GM10847 (cell line): Measurements from ENCODE around the gene HJV.

Experiments used
- POLR2A ChIP-seq: IDR thresholded peaks from 2 replicates; pipeline ENCODE4 v1.6.1; 2011; ENCODE audit not compliant: insufficient read length; ENCODE audit errors: extremely low read depth

Gene HJV

DNA sequence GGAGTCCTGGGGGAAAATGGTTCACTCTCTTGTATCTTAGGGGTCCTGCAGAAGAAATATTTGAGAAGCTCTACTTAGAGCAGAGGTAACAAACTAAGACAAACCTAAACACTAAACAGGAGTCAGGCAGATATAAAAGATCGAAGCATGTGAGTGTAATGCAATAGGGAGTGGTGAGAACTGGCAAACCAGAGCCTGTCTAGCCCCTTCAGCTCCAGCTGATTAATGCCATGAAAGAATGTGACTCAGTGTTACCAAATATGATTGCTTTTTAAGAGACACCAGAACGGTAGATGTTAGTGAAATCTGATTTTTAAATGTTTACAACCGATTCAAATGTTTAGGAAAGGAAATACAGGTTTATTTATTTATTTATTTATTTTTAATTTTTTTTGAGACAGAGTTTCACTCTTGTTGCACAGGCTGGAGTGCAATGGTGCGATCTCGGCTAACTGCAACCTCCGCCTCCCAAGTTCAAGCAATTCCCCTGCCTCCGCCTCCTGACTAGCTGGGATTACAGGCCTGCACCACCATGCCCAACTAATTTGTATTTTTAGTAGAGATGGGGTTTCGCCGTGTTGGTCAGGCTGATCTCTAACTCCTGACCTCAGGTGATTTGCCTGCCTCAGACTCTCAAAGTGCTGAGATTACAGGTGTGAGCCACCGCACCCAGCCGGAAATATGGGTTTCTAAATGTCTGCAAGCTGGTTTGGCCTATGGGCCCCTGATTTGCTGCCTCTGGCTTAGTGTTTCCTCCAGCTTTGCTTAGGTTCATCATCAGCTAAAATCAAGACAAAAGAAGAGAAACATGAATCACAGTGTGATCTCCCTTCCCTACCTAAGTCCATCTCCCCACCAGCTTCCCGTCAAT lies 37.3 kb downstream of the HJV start:
- TF ChIP-seq POLR2A = no peak

DNA sequence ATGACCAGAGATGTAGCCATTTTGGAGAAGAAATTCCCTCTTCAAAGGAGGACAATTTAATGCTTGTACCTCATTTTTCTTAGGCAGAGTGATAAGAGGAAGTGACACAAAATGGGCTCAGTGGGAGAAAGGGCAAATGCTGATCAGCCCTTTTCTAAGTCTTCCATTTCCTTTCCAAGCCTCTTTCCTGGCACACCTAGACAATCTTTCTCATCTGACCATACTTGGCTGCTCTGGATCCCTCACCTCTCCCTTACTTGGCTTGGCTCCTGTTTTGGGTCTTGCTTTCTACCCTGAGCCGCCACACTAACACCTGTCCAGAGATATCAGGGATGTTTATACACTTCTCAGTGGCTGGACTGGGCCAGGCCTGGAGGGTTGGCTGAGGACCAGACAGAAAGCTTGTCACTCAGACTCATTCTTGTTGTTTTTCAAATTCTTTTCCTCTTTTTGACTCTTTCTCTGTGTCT lies 38.3 kb downstream of the HJV start:
- TF ChIP-seq POLR2A = no peak

DNA sequence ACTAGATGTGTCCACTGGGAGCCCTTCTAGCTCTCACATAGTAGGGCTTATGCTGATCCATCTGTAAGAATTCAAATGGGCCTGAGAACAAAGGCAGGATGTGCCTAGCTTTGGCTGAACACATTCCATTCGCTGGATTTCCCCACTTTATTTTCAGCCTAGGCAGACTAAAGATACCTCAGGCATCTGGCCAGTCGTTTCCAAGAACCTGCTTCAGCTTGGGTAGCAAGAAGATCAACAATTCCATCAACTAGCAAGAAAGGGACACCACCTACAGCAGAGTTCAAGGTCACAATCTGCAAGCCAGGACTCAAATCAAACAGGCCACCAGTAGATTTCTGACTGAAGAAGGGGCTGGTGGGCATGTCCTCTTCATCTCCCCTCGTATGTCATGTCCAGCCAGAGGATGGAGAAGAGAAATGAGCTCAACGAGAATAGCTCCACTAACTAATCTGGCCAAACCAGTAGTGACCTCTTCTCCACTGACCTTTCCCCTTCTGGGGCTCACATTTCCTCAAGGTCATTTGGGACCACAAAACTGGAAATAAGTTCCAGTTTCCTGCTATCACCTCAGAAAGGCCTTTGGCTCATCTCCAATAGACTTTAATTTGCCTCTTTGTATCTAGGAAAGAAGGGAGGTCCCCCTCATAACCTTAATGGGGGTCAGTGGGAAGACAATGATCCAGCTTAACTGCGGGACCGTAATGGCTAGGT lies 39.4 kb downstream of the HJV start:
- TF ChIP-seq POLR2A = no peak

DNA sequence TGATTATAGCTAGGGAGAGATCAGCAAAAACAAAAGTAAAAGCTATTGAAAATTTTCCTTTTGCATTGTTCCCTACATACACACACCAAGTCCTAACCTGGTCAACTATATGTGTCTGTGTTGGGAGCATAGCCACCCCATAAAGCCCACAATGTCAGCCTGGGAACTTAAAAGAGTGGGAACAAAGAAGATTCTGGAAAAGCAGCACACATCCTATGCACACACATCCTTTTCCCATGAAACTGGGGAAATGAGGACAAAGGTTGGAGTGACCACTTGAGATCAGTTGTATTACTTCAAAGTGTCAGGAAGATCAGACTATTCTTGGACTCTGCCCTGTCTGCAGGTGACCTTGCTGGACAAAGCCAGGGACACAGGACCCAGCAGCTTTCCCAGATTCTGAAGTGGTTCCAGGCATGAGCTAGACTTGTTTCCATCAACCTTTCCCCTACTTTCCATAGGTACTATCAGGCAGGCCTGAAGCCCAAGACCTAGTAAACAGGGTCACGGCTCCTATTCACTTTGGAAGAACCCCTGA lies 41.0 kb downstream of the HJV start:
- no peak for TF ChIP-seq POLR2A

DNA sequence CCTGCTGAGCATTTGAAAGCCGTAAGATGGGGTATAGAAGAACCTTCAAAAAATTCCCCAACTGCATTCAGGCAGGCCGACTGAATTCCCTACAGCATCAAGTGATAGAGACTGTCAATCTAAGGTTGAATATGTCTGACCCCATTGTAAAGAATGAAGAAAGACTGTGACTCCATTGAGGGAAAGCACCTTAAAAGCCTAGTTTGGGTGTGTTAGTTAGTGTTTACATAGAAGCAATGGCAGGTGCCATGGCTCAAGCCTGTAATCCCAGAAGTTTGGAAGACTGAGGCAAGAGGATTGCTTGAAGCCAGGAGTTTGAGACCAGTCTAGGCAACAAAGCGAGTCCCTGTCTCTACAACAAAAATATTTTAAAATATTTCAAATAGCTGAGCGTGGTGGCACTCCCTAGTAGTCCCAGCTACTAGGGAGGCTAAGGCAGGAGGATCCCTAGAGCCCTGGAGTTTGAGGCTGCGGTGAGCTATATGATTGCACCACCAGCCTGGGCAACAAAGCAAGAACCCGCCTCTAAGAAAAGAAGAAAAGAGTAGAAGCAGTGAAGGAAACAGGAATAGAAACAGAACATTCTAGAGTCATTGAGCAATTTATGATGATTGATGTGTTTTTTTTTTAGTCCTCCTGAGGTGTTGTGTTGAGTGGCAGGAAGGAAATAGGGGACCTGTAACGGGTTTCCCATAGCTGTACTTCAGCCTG lies 41.6 kb downstream of the HJV start:
- TF ChIP-seq POLR2A = no peak

DNA sequence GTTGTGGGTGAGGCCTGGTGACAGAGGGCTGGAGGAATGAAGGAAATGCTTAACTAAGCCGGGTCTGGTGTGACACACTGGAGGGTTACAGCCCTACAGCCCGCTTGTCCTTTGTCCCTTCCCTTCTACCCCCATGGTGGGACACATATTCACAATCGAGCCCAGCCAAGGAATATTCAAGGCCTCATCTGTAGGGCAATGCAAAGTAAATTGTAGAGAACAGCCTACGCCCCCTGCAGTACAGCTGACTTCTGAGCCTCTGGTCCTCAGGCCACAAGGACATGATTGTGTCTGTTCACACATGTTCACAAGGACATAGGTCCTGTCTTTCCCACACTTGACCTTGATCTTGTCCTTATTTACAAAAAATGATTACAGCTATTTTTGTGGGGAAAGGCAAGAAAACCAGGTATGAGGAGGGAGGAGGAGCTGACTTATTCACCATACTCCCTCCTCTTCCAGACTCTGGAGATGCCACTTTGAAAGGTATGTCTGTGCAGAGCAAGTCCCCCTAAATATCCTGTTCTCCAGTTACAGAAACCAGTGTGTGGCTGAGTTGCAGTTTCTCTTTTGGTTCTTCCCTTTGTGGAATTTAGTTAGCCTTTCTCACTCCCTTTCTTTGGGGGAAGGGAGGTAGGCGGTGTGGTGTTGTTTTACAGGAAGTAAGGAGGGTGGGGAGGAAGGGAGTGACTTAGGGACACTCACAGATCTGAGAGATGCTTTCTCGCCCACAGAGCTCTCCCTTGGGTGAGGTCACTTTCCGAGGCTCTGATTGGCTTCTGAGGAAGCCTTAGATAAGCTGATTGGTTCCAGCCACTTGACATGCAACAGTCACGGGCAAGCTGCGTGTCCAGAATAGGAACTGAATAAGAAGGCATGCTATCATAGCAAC lies 42.4 kb downstream of the HJV start:
- TF ChIP-seq POLR2A = no peak

DNA sequence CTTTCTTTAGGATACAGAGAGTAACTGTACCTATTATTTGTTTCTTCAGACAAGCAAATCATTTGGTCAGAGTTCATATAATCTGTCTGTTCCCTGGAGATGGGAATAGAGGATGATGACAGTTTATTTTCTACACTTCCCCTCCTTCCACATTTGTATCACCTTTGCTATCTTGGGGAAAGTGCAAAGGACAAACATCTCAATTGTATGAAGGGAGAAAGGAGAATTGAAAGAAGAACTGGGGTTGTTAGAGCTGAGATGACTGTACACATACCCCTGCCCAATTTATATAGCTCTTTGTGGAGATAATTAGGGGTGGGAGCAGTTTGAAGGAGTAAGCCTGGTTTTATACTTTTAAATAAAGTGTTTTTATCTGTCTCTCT lies 43.1 kb downstream of the HJV start:
- TF ChIP-seq POLR2A = no peak

DNA sequence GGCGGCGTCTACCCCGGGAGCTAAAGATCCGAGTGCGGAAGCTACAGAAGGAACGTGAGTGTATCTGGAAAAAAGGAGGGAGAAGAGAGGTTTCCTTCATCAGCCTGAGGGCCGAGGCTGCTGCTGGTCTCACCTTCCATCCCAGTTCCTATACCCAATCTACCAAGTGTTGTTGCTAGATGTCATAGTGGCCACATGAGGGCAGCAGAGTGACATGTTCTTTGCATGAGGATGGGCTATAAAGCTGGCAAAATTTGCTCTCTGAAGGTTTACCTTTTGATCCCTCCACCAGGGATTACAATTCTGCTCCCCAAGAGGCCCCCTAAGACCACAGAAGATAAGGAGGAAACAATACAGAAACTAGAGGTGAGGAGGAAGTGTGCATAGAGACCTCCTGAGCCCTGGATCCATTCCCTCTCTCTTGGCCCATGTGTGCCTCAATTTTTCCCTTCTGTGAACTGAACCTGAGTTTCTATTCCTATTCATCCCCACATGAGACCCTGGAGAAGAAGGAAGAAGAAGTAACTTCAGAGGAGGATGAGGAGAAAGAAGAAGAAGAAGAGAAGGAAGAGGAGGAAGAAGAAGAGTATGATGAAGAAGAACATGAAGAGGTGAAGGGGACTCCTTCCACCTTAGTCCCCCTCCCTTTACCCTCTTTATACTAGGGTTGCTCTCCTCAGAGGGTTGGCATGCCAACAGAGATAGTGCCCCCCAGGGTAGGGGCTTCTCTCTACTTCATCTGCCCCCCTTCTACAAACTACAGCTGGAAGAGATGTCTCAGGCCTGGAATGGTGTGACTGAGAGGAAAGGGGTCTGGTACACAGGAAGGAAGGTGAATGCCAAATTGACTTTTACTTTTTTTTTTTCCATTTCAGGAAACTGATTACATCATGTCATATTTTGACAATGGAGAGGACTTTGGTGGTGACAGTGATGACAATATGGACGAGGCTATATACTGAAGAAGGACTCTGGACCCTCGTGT lies 43.8 kb downstream of the HJV start:
- TF ChIP-seq POLR2A = no peak

DNA sequence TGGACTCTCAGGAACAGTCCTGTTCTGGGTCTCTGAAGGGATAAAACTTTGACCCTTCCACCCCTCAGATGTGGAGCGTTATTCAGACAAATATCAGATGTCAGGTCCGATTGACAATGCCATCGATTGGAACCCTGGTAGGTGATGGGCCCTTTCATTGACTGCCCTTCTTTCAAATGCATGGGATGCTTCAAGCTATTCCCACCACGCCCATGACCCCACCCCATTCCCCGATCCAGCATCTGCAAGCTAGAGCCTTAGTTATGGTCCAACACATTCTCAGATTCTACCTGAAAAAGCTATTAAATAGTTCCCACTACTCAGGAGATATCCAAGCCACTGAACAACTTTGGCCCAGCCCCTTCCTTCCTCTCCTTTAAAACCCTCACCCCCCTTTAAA lies 44.5 kb downstream of the HJV start:
- no peak for TF ChIP-seq POLR2A

DNA sequence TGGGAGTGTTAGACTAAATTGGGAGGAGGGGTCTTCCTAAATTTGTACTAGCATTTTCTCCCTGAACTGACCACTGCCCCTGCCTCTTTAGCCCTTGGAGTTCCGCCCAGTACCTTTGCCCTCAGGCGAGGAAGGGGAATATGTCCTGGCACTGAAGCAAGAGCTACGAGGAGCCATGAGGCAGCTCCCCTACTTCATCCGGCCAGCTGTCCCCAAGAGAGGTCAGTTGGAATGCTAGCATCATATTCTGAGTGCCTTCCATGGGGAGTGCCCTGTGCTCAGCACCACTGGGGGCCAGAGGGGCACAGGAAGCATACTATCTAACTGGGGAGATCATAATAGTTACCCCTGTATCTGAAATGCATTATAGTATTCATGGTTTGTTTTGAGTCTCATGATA lies 46.3 kb downstream of the HJV start:
- TF ChIP-seq POLR2A = no peak

DNA sequence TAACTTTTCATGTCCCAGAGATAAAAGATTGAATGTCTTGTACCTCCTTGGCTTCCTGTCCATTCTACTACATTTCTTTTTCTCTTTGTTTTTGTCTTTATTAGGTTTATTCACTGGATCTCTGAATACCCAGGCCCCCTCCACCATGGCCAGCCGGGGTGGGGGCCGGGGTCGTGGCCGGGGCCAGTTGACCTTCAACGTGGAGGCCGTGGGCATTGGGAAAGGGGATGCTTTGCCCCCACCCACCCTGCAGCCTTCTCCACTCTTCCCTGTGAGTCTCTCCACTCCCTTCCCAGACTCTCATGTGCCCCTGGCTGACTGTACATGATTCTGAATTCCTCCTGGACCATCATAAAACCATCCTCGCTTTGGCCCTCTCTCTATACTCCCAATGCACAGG lies 46.8 kb downstream of the HJV start:
- TF ChIP-seq POLR2A = no peak

DNA sequence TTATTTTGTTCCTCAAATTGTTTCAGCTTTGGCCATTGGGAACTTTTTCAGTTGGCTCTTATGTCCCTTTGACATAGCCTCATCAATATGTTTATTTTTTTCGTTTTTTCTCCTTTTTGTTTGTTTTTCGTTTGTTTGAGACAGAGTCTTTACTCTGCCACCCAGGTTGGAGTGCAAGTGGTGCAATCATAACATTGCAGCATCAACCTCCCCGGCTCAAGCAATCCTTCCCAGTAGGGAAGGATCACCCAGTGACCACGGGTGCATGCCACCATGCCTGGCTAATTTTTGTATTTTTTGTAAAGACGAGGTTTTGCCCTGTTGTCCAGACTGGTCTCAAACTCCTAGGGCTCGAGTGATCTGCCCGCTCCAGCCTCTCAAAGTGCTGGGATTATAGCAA lies 49.0 kb downstream of the HJV start:
- TF ChIP-seq POLR2A = no peak
